Uterus (tissue), 2 donors: ENCODE results near the gene CCDC171.

ENCODE experiments used
- POLR2A ChIP-seq, 2 donors: fragments of 450-650 bp; IDR thresholded peaks; one replicate each; pipeline ENCODE4 v1.6.1; 2016; ENCODE audit warnings: antibody characterized with exemption in 2 of 2, mild to moderate bottlenecking in 1 of 2, moderate library complexity in 1 of 2
- TF ChIP-seq, protein P1 (sequence below), 4 experiments: fragments of 200-600 bp in 2 of 4; fragments of 450-650 bp in 2 of 4; sonication (generic) in 2 of 4; IDR thresholded peaks; one replicate each; pipeline ENCODE4 v1.5.1; 2016 to 2019; ENCODE audit warnings: antibody characterized with exemption in 4 of 4, mild to moderate bottlenecking in 2 of 4, moderate library complexity in 1 of 4

GRCh38 chr9:15755660-15756059 lies 202.8 kb downstream of the CCDC171 start:
- no peak for TF ChIP-seq POLR2A (IDR thresholded peaks at IDR 0.05)
- TF ChIP-seq, protein P1, sequence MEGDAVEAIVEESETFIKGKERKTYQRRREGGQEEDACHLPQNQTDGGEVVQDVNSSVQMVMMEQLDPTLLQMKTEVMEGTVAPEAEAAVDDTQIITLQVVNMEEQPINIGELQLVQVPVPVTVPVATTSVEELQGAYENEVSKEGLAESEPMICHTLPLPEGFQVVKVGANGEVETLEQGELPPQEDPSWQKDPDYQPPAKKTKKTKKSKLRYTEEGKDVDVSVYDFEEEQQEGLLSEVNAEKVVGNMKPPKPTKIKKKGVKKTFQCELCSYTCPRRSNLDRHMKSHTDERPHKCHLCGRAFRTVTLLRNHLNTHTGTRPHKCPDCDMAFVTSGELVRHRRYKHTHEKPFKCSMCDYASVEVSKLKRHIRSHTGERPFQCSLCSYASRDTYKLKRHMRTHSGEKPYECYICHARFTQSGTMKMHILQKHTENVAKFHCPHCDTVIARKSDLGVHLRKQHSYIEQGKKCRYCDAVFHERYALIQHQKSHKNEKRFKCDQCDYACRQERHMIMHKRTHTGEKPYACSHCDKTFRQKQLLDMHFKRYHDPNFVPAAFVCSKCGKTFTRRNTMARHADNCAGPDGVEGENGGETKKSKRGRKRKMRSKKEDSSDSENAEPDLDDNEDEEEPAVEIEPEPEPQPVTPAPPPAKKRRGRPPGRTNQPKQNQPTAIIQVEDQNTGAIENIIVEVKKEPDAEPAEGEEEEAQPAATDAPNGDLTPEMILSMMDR (IDR thresholded peaks at IDR 0.05) = no peak
